SK-N-SH (cell line): Measurements from ENCODE around the gene ETV6.

Experiments
- CHD2 ChIP-seq: fragments of 150-350 bp; IDR thresholded peaks from 2 replicates; pipeline ENCODE4 v1.6.1; 2018; ENCODE audit warnings: low read length; ENCODE audit not compliant: partially characterized antibody
- CTCF ChIP-seq: fragments of 200-600 bp; sonication (generic); IDR thresholded peaks from 2 replicates; pipeline ENCODE4 v1.6.1; 2017; ENCODE audit warnings: antibody characterized with exemption, mild to moderate bottlenecking, moderate library complexity
- GABPA ChIP-seq: IDR thresholded peaks from 2 replicates; pipeline ENCODE4 v1.4.0; 2012; ENCODE audit warnings: low read depth, mild to moderate bottlenecking
- IRF3 ChIP-seq: fragments of 150-350 bp; IDR thresholded peaks from 2 replicates; pipeline ENCODE4 v1.6.1; 2016; ENCODE audit warnings: mild to moderate bottlenecking, low read depth, low read length
- JUND ChIP-seq: IDR thresholded peaks from 2 replicates; pipeline ENCODE4 v1.4.0; 2012
- MAX ChIP-seq: IDR thresholded peaks from 2 replicates; pipeline ENCODE4 v1.4.0; 2012; ENCODE audit warnings: low read depth
- NFIC ChIP-seq: IDR thresholded peaks from 2 replicates; pipeline ENCODE4 v1.4.0; 2012; ENCODE audit warnings: borderline replicate concordance
- POLR2AphosphoS5 ChIP-seq: IDR thresholded peaks from 2 replicates; pipeline ENCODE4 v1.6.1; 2012; ENCODE audit warnings: low read depth, low read length
- REST ChIP-seq: IDR thresholded peaks from 2 replicates; pipeline ENCODE4 v1.6.1; 2012; ENCODE audit warnings: mild to moderate bottlenecking, low read depth, low read length, moderate library complexity
- TCF12 ChIP-seq: IDR thresholded peaks from 2 replicates; pipeline ENCODE4 v1.4.0; 2012
- ZBTB33 ChIP-seq: IDR thresholded peaks from 2 replicates; pipeline ENCODE4 v1.4.0; 2012; ENCODE audit warnings: low read depth, borderline replicate concordance

GRCh38 chr12:11827091-11828061, 177.9 kb downstream of the ETV6 start:
- TF ChIP-seq CTCF = no peak
- TF ChIP-seq TCF12 = no peak
- no peak for TF ChIP-seq POLR2AphosphoS5
- TF ChIP-seq NFIC = no peak
- no peak for TF ChIP-seq CHD2
- no peak for TF ChIP-seq JUND
- TF ChIP-seq IRF3 = no peak
- no peak for TF ChIP-seq ZBTB33
- no peak for TF ChIP-seq REST
- no peak for TF ChIP-seq GABPA
- no peak for TF ChIP-seq MAX
